ENCODE measurements around the gene RALGPS1. TPM values are rescaled to one million over a fixed set of nuclear protein-coding genes. Genes with fewer than 3 reads are reported as not detected.

The RALGPS1 gene
- total and polyA plus RNA-seq, 2 of the 8 experiments (the other 6 are each of a cell fraction or from before 2014, with no cell fraction given) = 20.0 to 23.5 TPM

DNA sequence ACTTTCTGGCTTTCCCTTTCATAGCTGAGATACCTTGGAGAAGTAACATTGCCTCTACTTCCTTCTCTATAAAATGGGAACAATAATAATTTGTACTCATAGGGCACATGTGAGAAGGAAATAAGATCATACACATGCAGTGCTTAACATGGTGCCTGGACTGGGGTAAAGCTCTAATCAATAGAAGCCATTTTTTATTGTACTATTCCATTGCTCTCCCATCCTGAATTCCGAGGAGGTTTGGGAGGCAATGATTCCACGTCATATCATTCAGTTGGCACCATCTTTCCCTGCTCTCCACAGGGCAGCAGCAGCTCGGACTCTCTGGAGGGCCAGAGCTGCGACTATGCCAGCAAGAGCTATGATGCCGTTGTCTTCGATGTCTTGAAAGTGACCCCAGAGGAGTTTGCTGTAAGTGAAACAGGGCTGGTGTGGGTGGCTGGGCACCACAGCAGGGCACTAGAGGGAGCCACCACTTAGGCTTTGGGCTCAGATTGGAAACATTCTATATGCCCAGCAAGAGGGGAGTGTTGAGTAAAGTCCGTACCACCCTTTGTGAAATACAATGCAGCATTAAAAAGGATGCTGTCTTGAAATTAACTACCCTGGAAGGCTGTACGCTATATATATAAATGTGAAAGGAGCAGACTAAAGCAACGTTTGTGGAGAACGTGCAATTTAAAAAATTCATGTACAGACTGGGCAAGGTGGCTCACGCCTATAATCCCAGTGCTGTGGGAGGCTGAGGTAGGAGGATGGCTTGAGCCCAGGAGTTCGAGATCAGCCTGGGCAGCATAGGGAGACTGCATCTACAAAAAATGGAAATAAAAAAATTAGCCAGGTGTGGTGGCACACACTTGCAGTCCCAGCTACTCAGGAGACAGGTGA is 51.2 kb downstream of the RALGPS1 start:
- peak overlapping the region; percentile 23 for H2BK120ac ChIP-seq (replicated peaks; ENCODE audit: low read depth, low read length)
- H3K23ac ChIP-seq (ENCODE audit: insufficient read length) = no peak overlapping the region
- no peak overlapping the region for H4K8ac ChIP-seq (ENCODE audit: extremely low read depth, insufficient read depth, low read length)
- H2BK20ac ChIP-seq (ENCODE audit: low read length) = no peak overlapping the region
- DNase-seq (ENCODE audit: low read depth in 1 of 2, low spot score in 2 of 2) (peak; percentile 33 to 60), FAIRE-seq (no peak)
- H3K23me2 ChIP-seq (ENCODE audit: low read depth, low read length) = no peaks in the 10 kb centered on the region
- TF ChIP-seq, protein P1, sequence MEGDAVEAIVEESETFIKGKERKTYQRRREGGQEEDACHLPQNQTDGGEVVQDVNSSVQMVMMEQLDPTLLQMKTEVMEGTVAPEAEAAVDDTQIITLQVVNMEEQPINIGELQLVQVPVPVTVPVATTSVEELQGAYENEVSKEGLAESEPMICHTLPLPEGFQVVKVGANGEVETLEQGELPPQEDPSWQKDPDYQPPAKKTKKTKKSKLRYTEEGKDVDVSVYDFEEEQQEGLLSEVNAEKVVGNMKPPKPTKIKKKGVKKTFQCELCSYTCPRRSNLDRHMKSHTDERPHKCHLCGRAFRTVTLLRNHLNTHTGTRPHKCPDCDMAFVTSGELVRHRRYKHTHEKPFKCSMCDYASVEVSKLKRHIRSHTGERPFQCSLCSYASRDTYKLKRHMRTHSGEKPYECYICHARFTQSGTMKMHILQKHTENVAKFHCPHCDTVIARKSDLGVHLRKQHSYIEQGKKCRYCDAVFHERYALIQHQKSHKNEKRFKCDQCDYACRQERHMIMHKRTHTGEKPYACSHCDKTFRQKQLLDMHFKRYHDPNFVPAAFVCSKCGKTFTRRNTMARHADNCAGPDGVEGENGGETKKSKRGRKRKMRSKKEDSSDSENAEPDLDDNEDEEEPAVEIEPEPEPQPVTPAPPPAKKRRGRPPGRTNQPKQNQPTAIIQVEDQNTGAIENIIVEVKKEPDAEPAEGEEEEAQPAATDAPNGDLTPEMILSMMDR (IDR thresholded peaks at IDR 0.05; ENCODE audit: control extremely low read depth in 1 of 3, insufficient read depth in 1 of 3, low read depth in 1 of 3, low read length in 3 of 3) = peak; percentile 81 to 97 (median 92)
- TF ChIP-seq EP300 (IDR thresholded peaks at IDR 0.05; ENCODE audit: borderline replicate concordance in 1 of 2, low read depth in 2 of 2, low read length in 2 of 2) (no peak), RAD21 (IDR thresholded peaks at IDR 0.05 in 1 of 2, conservative IDR thresholded peaks at IDR 0.05 in 1 of 2; ENCODE audit: low read depth in 2 of 2, low read length in 2 of 2) (peak; percentile 92 to 93), SIN3A (conservative IDR thresholded peaks at IDR 0.05 in 1 of 2, IDR thresholded peaks at IDR 0.05 in 1 of 2; ENCODE audit: low read depth in 1 of 2, low read length in 2 of 2) (0 out of 4 replicates have a peak, but pooled peaks of 1 of the 2 experiments have one; percentile 30), RXRA (IDR thresholded peaks at IDR 0.05; ENCODE audit: insufficient read depth, low read depth, low read length) (no peak)
- no peak overlapping the region for H2BK15ac ChIP-seq (ENCODE audit: low read length)
- H3K27me3 ChIP-seq (replicated peaks in 1 of 4; ENCODE audit: control insufficient read depth in 3 of 4, extremely low read depth in 1 of 4, insufficient read depth in 3 of 4, low read length in 3 of 4) = no peaks in the 10 kb centered on the region
- H3K27ac ChIP-seq (ENCODE audit: low read depth, low read length) = no peak overlapping the region
- WGBS, 2 experiments (ENCODE audit: extremely low coverage in 1 of 2, insufficient coverage in 1 of 2, insufficient read length in 1 of 2, insufficient replicate concordance in 2 of 2, low coverage in 1 of 2, low lambda C conversion rate in 2 of 2, missing lambda C conversion rate in 1 of 2) = 84% methylated on average over 12 of the region's 12 CpGs; no CpG with 5 or more reads in 1 of the 2 experiments
- no peak overlapping the region for H4K5ac ChIP-seq (ENCODE audit: insufficient read length, low read depth, low read length)
- ChIA-PET POLR2A (ENCODE audit: partially characterized antibody) (interaction anchor here (0.7 kb wide), 1 partner anchor 10 kb away, joined by 3 read pairs; no protein-coding TSS in a partner anchor), CTCF (ENCODE audit: partially characterized antibody) (interaction anchor here (0.5 to 14.3 kb wide), 41 partner anchors 10 to 399 kb away, joined by 3 to 168 read pairs (median 4); partner anchors contain the start of gene RALGPS1)
- no peak overlapping the region for H2BK12ac ChIP-seq (ENCODE audit: low read depth, low read length)
- no peak overlapping the region for H4K91ac ChIP-seq (replicated peaks; ENCODE audit: insufficient read length, low read length)
- no peaks in the 10 kb centered on the region for H3K79me2 ChIP-seq (ENCODE audit: control insufficient read depth in 1 of 2, insufficient read depth in 2 of 2, low read length in 2 of 2)
- H3K4me2 ChIP-seq (ENCODE audit: insufficient read depth in 1 of 2, low read depth in 2 of 2, low read length in 2 of 2) = peak overlapping the region in 1 of 2 experiments; percentile 18; a peak in 2 of 4 replicates
- H3K9ac ChIP-seq (replicated peaks in 1 of 4; ENCODE audit: extremely low read depth in 1 of 4, low read depth in 3 of 4, low read length in 3 of 4) = no peak overlapping the region
- no peak overlapping the region for H3K18ac ChIP-seq (ENCODE audit: extremely low read depth, low read length)
- H2AFZ ChIP-seq (ENCODE audit: low read length) = no peak overlapping the region
- no peak overlapping the region for H2BK5ac ChIP-seq (ENCODE audit: low read depth, low read length)
- no peak overlapping the region for H3K4ac ChIP-seq (replicated peaks; ENCODE audit: insufficient read length, low read depth, low read length)
- no peak overlapping the region for H2AK5ac ChIP-seq (ENCODE audit: low read depth, low read length)
- H3K56ac ChIP-seq (replicated peaks; ENCODE audit: insufficient read length, low read depth, low read length) = no peak overlapping the region
- H3K9me3 ChIP-seq (ENCODE audit: insufficient read depth in 2 of 2, low read depth in 1 of 2, low read length in 1 of 2) = no peaks in the 10 kb centered on the region
- H3K4me1 ChIP-seq (replicated peaks in 1 of 4; ENCODE audit: control insufficient read depth in 3 of 4, insufficient read depth in 4 of 4, low read length in 3 of 4) = peaks cover 0 to 8% (median under 1%) of the 10 kb centered on the region in 4 experiments; a peak in 4 of 7 replicates
- H3K36me3 ChIP-seq (ENCODE audit: control insufficient read depth in 2 of 4, insufficient read depth in 4 of 4, low read length in 3 of 4) = no peaks in the 10 kb centered on the region
- no peaks in the 10 kb centered on the region for H4K20me1 ChIP-seq (replicated peaks in 1 of 2; ENCODE audit: control insufficient read depth in 1 of 2, insufficient read depth in 2 of 2, low read length in 2 of 2)
- H3K14ac ChIP-seq (ENCODE audit: insufficient read length) = no peak overlapping the region
- H3K79me1 ChIP-seq (ENCODE audit: low read depth, low read length) = no peaks in the 10 kb centered on the region
- H3K4me3 ChIP-seq (ENCODE audit: extremely low read depth in 1 of 4, insufficient read depth in 2 of 4, low read depth in 3 of 4, low read length in 4 of 4) = no peak overlapping the region

All from H1 (cell line).